Measurements from ENCODE around the gene SPRR4.
A peak's percentile ranks its signal among the peaks of the same experiment; 100 is the strongest.
"Not testable (repeated sequence)": the region's sequence is repeated elsewhere in the genome, so short reads cannot be mapped to it uniquely, and the experiment has no call there.

Gene SPRR4

GRCh38 chr1:152980676-152981075 lies 10.2 kb downstream of the SPRR4 start:
- TF ChIP-seq POLR2A (IDR thresholded peaks at IDR 0.05; ENCODE audit: low read length) = no peak
- TF ChIP-seq GATA1 (IDR thresholded peaks at IDR 0.05; ENCODE audit: low read depth, low read length) = no peak
- DNase-seq = no peak

DNA sequence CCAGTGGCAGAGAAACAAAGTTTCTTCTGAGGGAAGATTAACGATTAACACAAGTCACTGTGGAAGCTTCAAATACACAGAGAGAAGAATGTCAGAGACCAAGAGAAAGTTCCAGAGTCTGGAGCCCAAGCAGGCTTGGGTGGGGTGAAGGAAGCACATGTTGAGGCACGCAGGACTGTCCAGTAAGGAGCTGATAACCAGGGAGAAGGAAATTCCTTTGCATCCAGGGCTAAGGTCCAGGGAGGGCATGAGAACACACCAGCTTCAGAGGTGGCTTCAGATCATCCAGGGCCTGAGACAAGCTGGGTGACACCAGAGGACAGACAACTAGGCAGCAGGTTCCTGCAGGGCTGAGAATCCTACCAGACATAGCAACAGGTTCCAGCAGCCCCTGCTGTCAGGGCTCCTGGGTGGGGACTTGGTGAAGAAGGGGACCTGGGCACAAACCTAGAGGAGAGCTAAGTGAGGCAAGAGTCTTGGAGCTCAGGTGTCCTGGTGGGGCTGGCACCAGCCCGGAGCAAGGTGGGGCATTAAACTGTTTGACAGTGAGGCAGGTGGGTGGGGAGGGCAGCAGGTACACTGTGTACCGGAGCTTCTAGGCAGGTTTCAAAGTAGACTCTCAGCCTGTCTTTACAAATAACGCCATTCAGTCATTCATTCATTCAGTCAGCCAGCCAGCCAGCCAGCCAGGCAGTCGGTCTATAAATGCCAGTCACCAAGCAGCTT lies 10.9 kb downstream of the SPRR4 start:
- no peak for DNase-seq
- TF ChIP-seq POLR2A (IDR thresholded peaks at IDR 0.05; ENCODE audit: low read length) = no peak
- no peak for TF ChIP-seq GATA1 (IDR thresholded peaks at IDR 0.05; ENCODE audit: low read depth, low read length)

DNA sequence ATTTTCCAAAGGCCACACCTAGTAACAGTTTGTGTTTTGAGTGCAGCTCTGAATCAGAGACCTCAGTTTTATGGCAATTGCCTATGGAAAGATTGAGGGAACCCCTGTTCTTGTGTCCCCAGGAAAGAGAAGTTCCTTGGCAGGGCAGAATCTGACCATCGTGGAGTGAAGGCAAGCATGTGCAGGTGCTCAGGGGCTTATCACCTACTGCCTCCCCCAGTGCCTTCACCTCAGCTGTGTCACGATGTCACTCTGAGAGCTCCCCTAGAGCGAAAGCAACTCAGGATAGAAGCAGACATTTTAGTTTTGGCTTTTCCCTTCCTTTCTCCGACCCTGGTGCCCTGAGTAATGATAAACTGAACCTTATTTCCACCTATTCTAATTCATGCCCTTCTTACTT lies 11.6 kb downstream of the SPRR4 start:
- DNase-seq = no peak
- TF ChIP-seq POLR2A (IDR thresholded peaks at IDR 0.05; ENCODE audit: low read length) = no peak
- no peak for TF ChIP-seq GATA1 (IDR thresholded peaks at IDR 0.05; ENCODE audit: low read depth, low read length)

GRCh38 chr1:152983234-152983633 lies 12.8 kb downstream of the SPRR4 start:
- TF ChIP-seq POLR2A (IDR thresholded peaks at IDR 0.05; ENCODE audit: low read length) = no peak
- TF ChIP-seq GATA1 (IDR thresholded peaks at IDR 0.05; ENCODE audit: low read depth, low read length) = no peak
- no peak for DNase-seq

- TF ChIP-seq GATA1 (IDR thresholded peaks at IDR 0.05; ENCODE audit: low read depth, low read length) = no peak
- no peak for DNase-seq
These were observed 13.3 kb downstream of the SPRR4 start, which contains the start of gene SPRR1A for GRCh38 chr1:152983743-152984142. TSS of gene SPRR1A (plus strand) at chr1:152984081. CDS start at chr1:152985231, 1,150 bp downstream.

GRCh38 chr1:152986578-152986977 lies 16.1 kb downstream of the SPRR4 start:
- DNase-seq = no peak
- TF ChIP-seq GATA1 (IDR thresholded peaks at IDR 0.05; ENCODE audit: low read depth, low read length) (no peak), POLR2A (IDR thresholded peaks at IDR 0.05; ENCODE audit: low read length) (no peak)

GRCh38 chr1:152993186-152993585 lies 22.7 kb downstream of the SPRR4 start:
- DNase-seq = no peak
- TF ChIP-seq POLR2A (IDR thresholded peaks at IDR 0.05; ENCODE audit: low read length) (no peak), GATA1 (IDR thresholded peaks at IDR 0.05; ENCODE audit: low read depth, low read length) (no peak)

- no peak for TF ChIP-seq GATA1 (IDR thresholded peaks at IDR 0.05; ENCODE audit: low read depth, low read length)
- no peak for TF ChIP-seq POLR2A (IDR thresholded peaks at IDR 0.05; ENCODE audit: low read length)
- no peak for DNase-seq
These were observed 25.4 kb downstream of the SPRR4 start for GRCh38 chr1:152995842-152996241.

- TF ChIP-seq GATA1 (IDR thresholded peaks at IDR 0.05; ENCODE audit: low read depth, low read length) = no peak
- TF ChIP-seq POLR2A (IDR thresholded peaks at IDR 0.05; ENCODE audit: low read length) = no peak
- no peak for DNase-seq
These were observed 26.4 kb downstream of the SPRR4 start for GRCh38 chr1:152996633-152997400.

DNA sequence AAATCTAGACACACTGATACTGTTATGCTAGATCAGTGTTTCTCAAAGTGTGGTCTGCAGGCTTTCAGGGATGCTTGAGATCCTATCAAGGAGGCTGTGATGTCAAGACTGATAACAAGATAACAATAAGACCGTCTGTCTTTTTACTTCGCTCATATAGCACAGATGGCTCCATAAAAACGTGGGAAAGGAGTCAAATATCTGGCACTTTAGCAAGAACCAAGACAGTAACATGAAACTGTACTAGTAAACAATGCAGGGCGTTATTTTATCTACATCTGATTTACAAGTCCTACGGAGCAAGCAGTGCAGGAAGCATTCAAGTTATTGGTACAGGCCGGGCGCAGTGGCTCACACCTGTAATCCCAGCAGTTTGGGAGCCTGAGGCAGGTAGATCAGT lies 27.5 kb downstream of the SPRR4 start:
- TF ChIP-seq GATA1 (IDR thresholded peaks at IDR 0.05; ENCODE audit: low read depth, low read length) (no peak), POLR2A (IDR thresholded peaks at IDR 0.05; ENCODE audit: low read length) (no peak)
- DNase-seq = no peak

- TF ChIP-seq POLR2A (IDR thresholded peaks at IDR 0.05; ENCODE audit: low read length) (no peak), GATA1 (IDR thresholded peaks at IDR 0.05; ENCODE audit: low read depth, low read length) (no peak)
These were observed 28.0 kb downstream of the SPRR4 start for GRCh38 chr1:152998476-152998875.

DNA sequence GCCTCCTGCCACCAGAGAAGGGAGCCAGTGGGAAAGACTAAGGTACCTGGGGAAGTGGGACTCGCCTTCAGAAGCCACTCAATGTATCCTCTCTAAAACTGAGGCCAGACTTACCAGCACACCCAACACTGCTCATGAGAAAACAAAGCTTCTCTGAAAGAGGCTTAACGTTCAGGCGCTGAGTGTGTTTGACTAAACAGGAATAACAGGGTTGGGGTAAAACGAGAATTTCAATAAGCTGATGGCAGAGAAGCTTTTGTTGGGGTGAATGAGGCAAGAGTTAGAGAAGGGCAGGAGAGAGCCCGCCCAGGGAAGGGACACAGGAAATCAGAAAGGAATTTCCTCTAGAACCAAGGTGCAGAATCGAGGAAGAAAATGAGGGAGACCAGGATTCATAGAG lies 29.4 kb downstream of the SPRR4 start:
- DNase-seq = no peak
- no peak for TF ChIP-seq GATA1 (IDR thresholded peaks at IDR 0.05; ENCODE audit: low read depth, low read length)
- no peak for TF ChIP-seq POLR2A (IDR thresholded peaks at IDR 0.05; ENCODE audit: low read length)

More at GRCh38 chr1:152998476-152998875, 28.0 kb downstream of the SPRR4 start:
- no peak for DNase-seq

GRCh38 chr1:153000294-153000693 lies 29.8 kb downstream of the SPRR4 start:
- no peak for DNase-seq
- no peak for TF ChIP-seq GATA1 (IDR thresholded peaks at IDR 0.05; ENCODE audit: low read depth, low read length)
- TF ChIP-seq POLR2A (IDR thresholded peaks at IDR 0.05; ENCODE audit: low read length) = no peak

DNA sequence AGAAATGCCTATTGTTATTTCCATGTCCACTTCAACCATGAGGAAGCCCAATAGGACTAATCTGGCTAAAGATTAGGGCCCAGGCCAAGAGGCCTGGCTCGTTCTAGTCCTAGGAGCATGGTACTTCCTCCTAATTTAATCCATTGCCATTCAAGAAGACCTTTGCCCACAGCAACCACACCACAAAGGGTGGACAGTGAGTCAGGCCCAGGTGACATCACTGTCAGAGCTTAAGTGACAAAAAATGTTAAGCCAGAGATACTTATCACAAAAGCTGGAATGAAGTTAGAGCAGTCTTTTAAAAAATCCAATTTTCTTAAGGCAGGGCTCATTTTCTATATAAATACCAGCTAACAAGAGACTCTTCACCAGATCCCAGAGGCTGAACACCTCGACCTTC lies 30.9 kb downstream of the SPRR4 start, which contains the start of gene SPRR3:
TSS of gene SPRR3 (plus strand) at position 368 of the 400 bp plus-strand sequence. CDS start 1,272 bp downstream, outside the sequence.
- DNase-seq = no peak
- no peak for TF ChIP-seq GATA1 (IDR thresholded peaks at IDR 0.05; ENCODE audit: low read depth, low read length)
- no peak for TF ChIP-seq POLR2A (IDR thresholded peaks at IDR 0.05; ENCODE audit: low read length)

DNA sequence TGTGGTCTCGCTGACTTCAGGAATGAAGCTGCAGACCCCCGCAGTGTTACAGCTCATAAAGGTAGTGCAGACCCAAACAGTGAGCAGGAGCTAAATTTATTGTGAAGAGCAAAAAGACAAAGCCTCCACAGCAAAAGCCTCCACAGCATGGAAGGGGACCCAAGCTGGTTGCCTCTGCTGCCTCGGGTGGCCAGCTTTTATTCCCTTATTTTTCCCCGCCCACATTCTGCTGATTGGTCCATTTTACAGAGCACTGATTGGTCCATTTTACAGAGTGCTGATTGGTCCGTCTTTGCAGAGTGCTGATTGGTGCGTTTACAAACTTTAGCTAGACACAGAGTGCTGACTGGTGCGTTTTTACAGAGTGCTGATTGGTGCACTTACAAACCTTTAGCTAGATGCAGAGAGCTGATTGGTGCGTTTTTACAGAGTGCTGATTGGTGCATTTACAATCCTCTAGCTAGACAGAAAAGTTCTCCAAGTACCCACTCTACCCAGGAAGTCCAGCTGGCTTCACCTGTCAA lies 40.8 kb downstream of the SPRR4 start:
- DNase-seq = peak; percentile 11 to 12

GRCh38 chr1:153021829-153022228 lies 51.4 kb downstream of the SPRR4 start:
- DNase-seq = not testable (repeated sequence)
